Measurements from ENCODE around the gene FAM110D. TPM values are rescaled to one million over a fixed set of nuclear protein-coding genes. Genes with fewer than 3 reads are reported as not detected.

FAM110D gene
- total RNA-seq, 4 donors from 2014 or later = 3.5 to 15.6 (median 6.8) TPM

DNA sequence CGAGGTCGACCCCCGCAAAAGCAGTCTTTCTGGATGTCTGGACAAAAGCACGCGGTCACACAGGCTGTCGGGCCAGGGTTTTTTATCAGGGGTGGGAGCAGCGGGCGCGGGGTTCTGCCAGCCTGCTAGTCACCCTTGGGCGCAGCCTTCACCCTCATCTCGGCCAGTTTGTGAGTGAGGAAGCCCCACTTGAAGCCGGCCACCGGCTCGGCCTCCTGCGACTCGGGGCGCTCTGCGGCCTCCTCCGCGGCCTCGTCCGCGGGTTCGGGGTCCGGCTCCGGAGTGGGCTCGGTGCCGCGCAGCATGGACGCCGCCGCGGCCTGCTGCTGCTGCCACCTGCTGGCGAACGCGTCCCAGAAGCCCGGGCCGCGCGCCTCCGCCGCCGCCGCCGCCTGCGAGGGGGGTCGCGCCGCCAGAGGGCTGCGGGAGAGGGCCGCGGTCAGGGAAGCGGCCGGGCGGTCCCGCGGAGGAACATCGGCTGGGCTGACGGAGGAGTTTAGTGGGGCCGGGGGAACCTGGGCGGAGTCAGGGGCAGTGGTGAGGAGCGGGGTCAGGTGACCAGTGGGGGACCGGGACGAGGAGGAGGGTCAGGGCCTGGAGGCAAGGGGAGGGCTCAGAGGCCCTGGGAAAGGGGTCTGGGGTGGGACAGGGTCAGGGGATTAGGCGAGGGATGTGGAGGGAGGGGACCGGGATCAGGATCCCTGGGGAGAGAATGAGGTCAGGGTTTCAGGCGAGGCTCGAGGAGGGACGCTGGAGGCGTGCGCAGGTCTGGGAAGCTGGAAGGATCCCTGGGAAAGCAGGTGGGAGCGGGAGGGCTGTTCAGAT lies 5.4 kb downstream of the FAM110D start:
- DNase-seq = peak; percentile 46 to 51
- WGBS, 2 donors = 26 to 33% methylated on average over 15 to 23 of the region's 72 CpGs
- peak overlapping the region in 2 of 3 donors; percentile 28 to 61 for H3K4me3 ChIP-seq (replicated peaks in 1 of 3)
- intact Hi-C loops (cut with DNase I) = loop anchor here (5.0 kb wide), 1 partner anchor 57 kb away; no protein-coding TSS in a partner anchor
- peak overlapping the region; percentile 15 to 50 (median 44) for H3K27ac ChIP-seq
- no peaks in the 10 kb centered on the region for H3K36me3 ChIP-seq
- TF ChIP-seq POLR2A (IDR thresholded peaks at IDR 0.05) = no peak
- TF ChIP-seq, protein P1, sequence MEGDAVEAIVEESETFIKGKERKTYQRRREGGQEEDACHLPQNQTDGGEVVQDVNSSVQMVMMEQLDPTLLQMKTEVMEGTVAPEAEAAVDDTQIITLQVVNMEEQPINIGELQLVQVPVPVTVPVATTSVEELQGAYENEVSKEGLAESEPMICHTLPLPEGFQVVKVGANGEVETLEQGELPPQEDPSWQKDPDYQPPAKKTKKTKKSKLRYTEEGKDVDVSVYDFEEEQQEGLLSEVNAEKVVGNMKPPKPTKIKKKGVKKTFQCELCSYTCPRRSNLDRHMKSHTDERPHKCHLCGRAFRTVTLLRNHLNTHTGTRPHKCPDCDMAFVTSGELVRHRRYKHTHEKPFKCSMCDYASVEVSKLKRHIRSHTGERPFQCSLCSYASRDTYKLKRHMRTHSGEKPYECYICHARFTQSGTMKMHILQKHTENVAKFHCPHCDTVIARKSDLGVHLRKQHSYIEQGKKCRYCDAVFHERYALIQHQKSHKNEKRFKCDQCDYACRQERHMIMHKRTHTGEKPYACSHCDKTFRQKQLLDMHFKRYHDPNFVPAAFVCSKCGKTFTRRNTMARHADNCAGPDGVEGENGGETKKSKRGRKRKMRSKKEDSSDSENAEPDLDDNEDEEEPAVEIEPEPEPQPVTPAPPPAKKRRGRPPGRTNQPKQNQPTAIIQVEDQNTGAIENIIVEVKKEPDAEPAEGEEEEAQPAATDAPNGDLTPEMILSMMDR (IDR thresholded peaks at IDR 0.05) = peak in 4 of 6 experiments; percentile 46 to 93 (median 76)
- H3K27me3 ChIP-seq = no peaks in the 10 kb centered on the region
- H3K4me1 ChIP-seq = peaks cover 13 to 21% of the 10 kb centered on the region in 2 donors
- no peaks in the 10 kb centered on the region for H3K9me3 ChIP-seq

DNA sequence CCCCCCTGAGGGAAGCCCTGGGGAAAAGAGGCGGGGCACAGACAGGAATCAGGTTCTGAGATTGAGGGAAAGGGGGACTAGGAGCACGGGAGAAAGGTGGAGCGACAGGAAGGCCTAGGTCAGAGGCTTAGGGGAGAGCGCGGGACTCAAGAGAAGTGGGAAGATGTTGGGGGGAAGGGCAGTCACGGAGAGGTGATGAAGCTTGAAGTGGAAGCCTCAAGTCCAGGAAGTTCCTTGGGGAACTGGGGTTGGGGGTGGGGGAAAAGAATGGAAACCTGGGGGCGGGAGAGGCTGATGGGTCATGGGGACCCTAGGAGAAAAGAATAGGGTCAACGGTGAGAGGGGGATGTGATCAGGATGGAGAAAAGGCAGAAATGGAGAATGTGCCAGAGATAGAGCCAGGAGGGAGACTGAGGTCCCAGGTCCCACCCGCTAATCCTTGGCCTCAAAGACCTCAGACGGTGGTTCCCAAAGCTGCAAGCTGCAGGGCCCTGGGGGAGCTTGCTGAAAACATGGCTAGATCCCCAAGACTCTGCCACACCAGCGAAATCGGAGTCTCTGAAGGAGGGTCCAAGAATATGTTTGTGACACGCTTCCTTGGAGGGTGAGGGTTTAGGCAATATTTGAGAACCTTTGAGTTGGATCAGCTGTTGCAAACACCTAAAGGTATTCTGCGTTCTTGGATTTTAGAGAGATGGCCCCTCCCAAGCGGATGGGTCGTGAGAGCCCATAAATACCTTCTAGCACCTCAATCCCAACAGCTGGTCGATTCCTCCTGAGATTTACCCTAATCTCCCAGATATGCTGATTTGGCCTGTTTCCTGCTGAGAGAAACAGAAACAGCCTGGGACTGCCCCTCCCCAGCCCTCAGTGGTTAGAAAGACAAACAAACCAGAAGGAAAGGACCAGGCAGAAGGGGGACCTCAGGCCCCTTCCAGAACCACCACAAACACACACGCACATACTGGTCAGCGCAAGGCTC lies 6.3 kb downstream of the FAM110D start:
- peak; percentile 30 to 32 for DNase-seq
- TF ChIP-seq, protein P1 (IDR thresholded peaks at IDR 0.05) = no peak
- no peak for TF ChIP-seq POLR2A (IDR thresholded peaks at IDR 0.05)
- Histone ChIP-seq H3K4me1 (peaks cover 13 to 24% of the 10 kb centered on the region in 2 donors), H3K27me3 (no peaks in the 10 kb centered on the region), H3K27ac (peak overlapping the region; percentile 15 to 50 (median 44)), H3K4me3 (replicated peaks in 1 of 3) (no peak overlapping the region), H3K9me3 (no peaks in the 10 kb centered on the region), H3K36me3 (no peaks in the 10 kb centered on the region)
- intact Hi-C loops (cut with DNase I) = loop anchor here (5.0 kb wide), 1 partner anchor 58 kb away; no protein-coding TSS in a partner anchor
- 74 to 78% methylated on average over 19 of the region's 19 CpGs for WGBS, 2 donors

DNA sequence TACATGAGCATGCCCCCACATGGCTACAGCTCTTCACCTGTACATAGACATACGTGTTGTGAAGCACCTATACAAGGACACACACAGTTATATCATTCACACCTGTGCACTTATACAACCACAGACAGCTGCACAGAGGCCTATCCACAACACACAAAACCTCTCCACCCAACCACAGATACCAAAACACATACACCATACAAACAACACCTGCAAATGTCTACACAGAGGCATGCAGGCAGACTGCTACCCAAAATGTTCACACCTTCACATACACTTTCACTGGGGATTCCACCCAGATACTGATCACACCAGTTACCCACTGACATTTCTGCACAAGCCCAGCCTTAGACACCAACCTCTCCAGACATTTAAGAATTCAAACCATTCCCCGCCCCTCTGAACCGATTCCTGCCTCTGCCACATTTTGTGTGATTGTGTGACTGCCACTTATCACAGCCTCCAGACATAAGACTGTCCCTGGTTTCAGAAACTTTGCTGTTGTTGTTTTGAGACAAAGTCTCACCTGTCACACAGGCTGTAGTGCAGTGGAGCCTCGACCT lies 7.9 kb downstream of the FAM110D start:
- WGBS, 2 donors = 83 to 91% methylated on average over 4 of the region's 4 CpGs
- no peak for TF ChIP-seq POLR2A (IDR thresholded peaks at IDR 0.05)
- TF ChIP-seq, protein P1 (IDR thresholded peaks at IDR 0.05) = no peak
- no peak for DNase-seq
- intact Hi-C loops (cut with DNase I) = no loop called here
- Histone ChIP-seq H3K4me3 (replicated peaks in 1 of 3) (no peak overlapping the region), H3K27me3 (no peaks in the 10 kb centered on the region), H3K4me1 (peaks cover 16 to 28% of the 10 kb centered on the region in 2 donors), H3K9me3 (no peaks in the 10 kb centered on the region), H3K27ac (no peak overlapping the region), H3K36me3 (no peaks in the 10 kb centered on the region)

DNA sequence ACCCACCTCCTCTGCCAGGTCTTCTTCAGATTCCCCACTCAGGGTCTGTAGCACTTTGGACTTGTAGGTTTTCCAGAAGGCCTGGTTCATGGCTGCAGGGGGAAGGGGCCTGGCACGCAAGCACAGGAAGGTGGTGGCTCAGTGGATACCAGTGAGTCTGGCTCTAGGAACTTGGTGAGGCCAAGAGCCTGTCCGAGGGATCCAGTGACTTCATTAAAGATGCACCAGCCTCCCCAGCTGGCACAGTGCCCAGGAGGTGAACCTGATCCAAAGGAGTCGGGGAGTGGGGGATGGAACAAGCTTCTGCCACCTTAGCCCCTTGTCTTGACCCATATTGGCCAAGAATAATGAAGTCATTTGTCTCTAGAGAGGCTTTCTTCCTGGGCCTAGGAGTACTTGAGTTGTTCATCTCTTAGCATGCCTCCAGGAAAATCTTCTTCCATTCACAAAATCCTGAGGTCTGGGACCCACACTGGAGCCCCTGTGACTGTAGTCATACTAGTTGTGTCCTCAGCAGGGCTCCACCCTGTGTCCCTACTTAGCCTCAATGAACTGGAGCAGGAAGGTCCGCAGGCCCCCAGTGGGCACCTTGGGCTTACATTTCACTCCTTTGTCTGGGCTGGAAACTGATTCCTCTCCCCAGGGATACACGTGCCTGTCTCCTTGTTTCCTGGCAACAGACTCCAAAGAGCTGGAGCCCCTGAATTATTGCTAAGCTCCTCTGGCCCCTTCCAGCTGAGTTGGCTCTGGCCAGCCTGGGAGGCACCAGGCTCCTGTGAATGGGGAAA lies 9.7 kb downstream of the FAM110D start, which contains the start of gene C1orf232:
TSS of gene C1orf232 (minus strand) at position 554 of the 788 bp plus-strand sequence. CDS start at position 90, 464 bp downstream.
- intact Hi-C loops (cut with DNase I) = no loop called here
- H3K27me3 ChIP-seq = no peaks in the 10 kb centered on the region
- H3K27ac ChIP-seq = peak within 1 kb of the TSS; percentile 39 to 61 (median 50)
- TF ChIP-seq POLR2A (IDR thresholded peaks at IDR 0.05) = no peak
- peak; percentile 21 to 30 for DNase-seq
- peaks cover 16 to 23% of the 10 kb centered on the region in 2 donors for H3K4me1 ChIP-seq
- no peaks in the 10 kb centered on the region for H3K36me3 ChIP-seq
- no peaks in the 10 kb centered on the region for H3K9me3 ChIP-seq
- 59 to 83% methylated on average over 3 to 4 of the region's 5 CpGs for WGBS, 2 donors
- peak within 1 kb of the TSS; percentile 56 to 81 (median 58) for H3K4me3 ChIP-seq (replicated peaks in 1 of 3)

All from thyroid gland (tissue), 4 donors.